HG02610 (cell line): Measurements from ENCODE around the gene AGAP1.

ENCODE experiments used
- ATAC-seq: cut with Tn5 transposase; IDR thresholded peaks from one replicate; pipeline ENCODE4 v1.9.1; 2021; ENCODE audit warnings: mild to moderate bottlenecking, moderate library complexity; ENCODE audit not compliant: unreplicated experiment

The AGAP1 gene

GRCh38 chr2:235950473-235950809 lies 456.6 kb downstream of the AGAP1 start:
- no peak for ATAC-seq

GRCh38 chr2:235951493-235951892 lies 457.6 kb downstream of the AGAP1 start:
- no peak for ATAC-seq

- no peak for ATAC-seq
Observed at GRCh38 chr2:235951982-235952381, 458.1 kb downstream of the AGAP1 start.

GRCh38 chr2:235952714-235953113 lies 458.9 kb downstream of the AGAP1 start:
- no peak for ATAC-seq

GRCh38 chr2:235954281-235954680 lies 460.4 kb downstream of the AGAP1 start:
- ATAC-seq, result no peak

- ATAC-seq, result no peak
Observed at GRCh38 chr2:235954888-235955480, 461.1 kb downstream of the AGAP1 start.

- no peak for ATAC-seq
Observed at GRCh38 chr2:235955664-235956063, 461.8 kb downstream of the AGAP1 start.

- ATAC-seq, result no peak
Observed at GRCh38 chr2:235956281-235956970, 462.6 kb downstream of the AGAP1 start.

- no peak for ATAC-seq
Observed at GRCh38 chr2:235957251-235957650, 463.4 kb downstream of the AGAP1 start.

GRCh38 chr2:235958221-235958930 lies 464.5 kb downstream of the AGAP1 start:
- ATAC-seq, result no peak

GRCh38 chr2:235958931-235959410 lies 465.1 kb downstream of the AGAP1 start:
- ATAC-seq, result no peak

- no peak for ATAC-seq
Observed at GRCh38 chr2:235960011-235960715, 466.3 kb downstream of the AGAP1 start.

- ATAC-seq, result no peak
Observed at GRCh38 chr2:235960716-235961640, 467.1 kb downstream of the AGAP1 start.

GRCh38 chr2:235961711-235962110 lies 467.9 kb downstream of the AGAP1 start:
- ATAC-seq, result no peak

- ATAC-seq, result no peak
Observed at GRCh38 chr2:235963853-235964577, 470.2 kb downstream of the AGAP1 start.

GRCh38 chr2:235964787-235965390 lies 471.0 kb downstream of the AGAP1 start:
- ATAC-seq, result no peak

GRCh38 chr2:235966396-235966795 lies 472.6 kb downstream of the AGAP1 start:
- no peak for ATAC-seq

- ATAC-seq, result no peak
Observed at GRCh38 chr2:235966932-235967757, 473.3 kb downstream of the AGAP1 start.
